ENCODE data around the gene CCL8. TPM values are rescaled to one million over a fixed set of nuclear protein-coding genes. Genes with fewer than 3 reads are reported as not detected.

CCL8 gene
- 1 to 10 TPM in 1 of 2 donors, under 1 TPM in 1; 0.94 to 5.9 TPM for total RNA-seq

- H3K9me3 ChIP-seq = no peaks in the 10 kb centered on the region
- intact Hi-C loops (cut with DNase I) = no loop called here
- H3K36me3 ChIP-seq = no peaks in the 10 kb centered on the region
- no peaks in the 10 kb centered on the region for H3K27me3 ChIP-seq
- no peak for DNase-seq
- H3K9ac ChIP-seq (ENCODE audit: low read depth in 2 of 2, low read length in 2 of 2) = peak within 1 kb of the TSS in 1 of 2 donors; percentile 54
- H3K4me3 ChIP-seq = no peak within 1 kb of the TSS
- no peak for TF ChIP-seq CTCF (IDR thresholded peaks at IDR 0.05)
- H3K4me1 ChIP-seq = no peaks in the 10 kb centered on the region
- peak within 1 kb of the TSS; percentile 19 for H3K27ac ChIP-seq
These were observed at the start of gene CCL8 for GRCh38 chr17:34319039-34319483. Gene CCL8 (plus strand): TSS chr17:34319435. CDS start chr17:34319502, 67 bp downstream.

GRCh38 chr17:34269969-34270368 lies 49.3 kb upstream of the CCL8 start, which contains the start of gene CCL7:
Gene CCL7 (plus strand): TSS chr17:34270221. CDS start chr17:34270291, 70 bp downstream.
- TF ChIP-seq CTCF (IDR thresholded peaks at IDR 0.05) = no peak
- Histone ChIP-seq H3K9ac (ENCODE audit: low read depth in 2 of 2, low read length in 2 of 2) (no peak within 1 kb of the TSS), H3K4me3 (no peak within 1 kb of the TSS), H3K9me3 (no peaks in the 10 kb centered on the region), H3K27ac (no peak within 1 kb of the TSS), H3K4me1 (no peaks in the 10 kb centered on the region), H3K27me3 (no peaks in the 10 kb centered on the region), H3K36me3 (no peaks in the 10 kb centered on the region)
- DNase-seq = no peak
- intact Hi-C loops (cut with DNase I) = no loop called here

DNA sequence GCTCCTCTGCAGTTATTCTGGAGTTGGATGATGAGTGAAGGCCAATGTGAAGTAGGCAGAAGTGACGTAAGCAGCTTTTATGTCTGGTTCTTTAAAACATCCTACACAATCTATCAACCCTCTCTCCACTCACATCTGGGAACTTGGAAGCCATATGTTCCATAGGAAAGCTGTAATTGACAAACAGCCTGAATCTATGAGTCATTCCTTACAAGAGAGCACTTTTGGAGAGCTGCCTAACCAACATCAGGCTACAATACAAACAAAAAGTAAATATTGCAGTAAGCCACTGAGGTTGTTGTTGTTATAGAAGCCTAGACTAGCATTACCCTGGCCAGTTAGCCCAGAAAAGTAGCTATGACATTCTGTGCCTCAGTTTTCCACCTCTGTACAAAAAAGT lies 43.4 kb upstream of the CCL8 start:
- DNase-seq = no peak
- H3K36me3 ChIP-seq = no peaks in the 10 kb centered on the region
- intact Hi-C loops (cut with DNase I) = no loop called here
- no peak overlapping the region for H3K27ac ChIP-seq
- H3K9me3 ChIP-seq = no peaks in the 10 kb centered on the region
- no peak for TF ChIP-seq CTCF (IDR thresholded peaks at IDR 0.05)
- no peak overlapping the region for H3K9ac ChIP-seq (ENCODE audit: low read depth in 2 of 2, low read length in 2 of 2)
- H3K4me1 ChIP-seq = no peaks in the 10 kb centered on the region
- H3K27me3 ChIP-seq = no peaks in the 10 kb centered on the region
- H3K4me3 ChIP-seq = no peak overlapping the region

- no peaks in the 10 kb centered on the region for H3K4me1 ChIP-seq
- H3K9me3 ChIP-seq = no peaks in the 10 kb centered on the region
- no peaks in the 10 kb centered on the region for H3K27me3 ChIP-seq
- intact Hi-C loops (cut with DNase I) = no loop called here
- H3K27ac ChIP-seq = no peak overlapping the region
- H3K4me3 ChIP-seq = no peak overlapping the region
- H3K9ac ChIP-seq (ENCODE audit: low read depth in 2 of 2, low read length in 2 of 2) = no peak overlapping the region
- DNase-seq = no peak
- H3K36me3 ChIP-seq = no peaks in the 10 kb centered on the region
- no peak for TF ChIP-seq CTCF (IDR thresholded peaks at IDR 0.05)
These were observed 42.4 kb upstream of the CCL8 start for GRCh38 chr17:34276826-34277225.

- Histone ChIP-seq H3K36me3 (no peaks in the 10 kb centered on the region), H3K4me1 (no peaks in the 10 kb centered on the region), H3K27me3 (no peaks in the 10 kb centered on the region), H3K9me3 (no peaks in the 10 kb centered on the region), H3K4me3 (no peak overlapping the region), H3K9ac (ENCODE audit: low read depth in 2 of 2, low read length in 2 of 2) (no peak overlapping the region), H3K27ac (no peak overlapping the region)
- DNase-seq = no peak
- intact Hi-C loops (cut with DNase I) = no loop called here
- TF ChIP-seq CTCF (IDR thresholded peaks at IDR 0.05) = no peak
These were observed 35.7 kb upstream of the CCL8 start for GRCh38 chr17:34283571-34283970.

Data from colonic mucosa (tissue), 4 donors.